HPDE6-E6E7 (cell line): Measurements from ENCODE around the gene ARHGAP9.
A peak's percentile ranks its signal among the peaks of the same experiment; 100 is the strongest.

Experiments
- DNase-seq: peaks from one replicate; pipeline ENCODE4 v3.0.0; 2011; ENCODE audit warnings: missing footprints; ENCODE audit errors: extremely low spot score

The ARHGAP9 gene

GRCh38 chr12:57472391-57472790 is 7.3 kb downstream of the ARHGAP9 start:
- DNase-seq: no peak

GRCh38 chr12:57471661-57472060 is 8.0 kb downstream of the ARHGAP9 start:
- no peak for DNase-seq

GRCh38 chr12:57470970-57471656 is 8.6 kb downstream of the ARHGAP9 start:
- no peak for DNase-seq

- DNase-seq: no peak
Observed at GRCh38 chr12:57470286-57470969, 9.2 kb downstream of the ARHGAP9 start.

- no peak for DNase-seq
Observed at GRCh38 chr12:57469296-57470164, 10.1 kb downstream of the ARHGAP9 start.

GRCh38 chr12:57467915-57468314 is 11.8 kb downstream of the ARHGAP9 start:
- DNase-seq: no peak

- no peak for DNase-seq
Observed at GRCh38 chr12:57467212-57467874, 12.3 kb downstream of the ARHGAP9 start.

GRCh38 chr12:57465747-57466505 is 13.7 kb downstream of the ARHGAP9 start:
- DNase-seq: no peak

- no peak for DNase-seq
Observed at GRCh38 chr12:57465030-57465746, 14.5 kb downstream of the ARHGAP9 start.

- no peak for DNase-seq
Observed at GRCh38 chr12:57464569-57464968, 15.1 kb downstream of the ARHGAP9 start.

GRCh38 chr12:57462912-57463253 is 16.8 kb downstream of the ARHGAP9 start:
- DNase-seq: no peak

GRCh38 chr12:57462251-57462911 is 17.3 kb downstream of the ARHGAP9 start:
- peak; percentile 95 for DNase-seq

- no peak for DNase-seq
Observed at GRCh38 chr12:57461917-57462250, 17.8 kb downstream of the ARHGAP9 start.

GRCh38 chr12:57461276-57461916 is 18.3 kb downstream of the ARHGAP9 start:
- no peak for DNase-seq

GRCh38 chr12:57460841-57461275 is 18.8 kb downstream of the ARHGAP9 start:
- DNase-seq: no peak

GRCh38 chr12:57460468-57460784 is 19.2 kb downstream of the ARHGAP9 start:
- DNase-seq: no peak

- DNase-seq: no peak
Observed at GRCh38 chr12:57459750-57460467, 19.8 kb downstream of the ARHGAP9 start, which contains the start of gene GLI1. TSS of gene GLI1 (plus strand) at chr12:57459785. CDS start at chr12:57463692, 3,907 bp downstream.

- DNase-seq: peak; percentile 77
Observed at GRCh38 chr12:57459055-57459749, 20.5 kb downstream of the ARHGAP9 start.
